ENCODE results near the gene KRTAP20-3.

Gene KRTAP20-3

DNA sequence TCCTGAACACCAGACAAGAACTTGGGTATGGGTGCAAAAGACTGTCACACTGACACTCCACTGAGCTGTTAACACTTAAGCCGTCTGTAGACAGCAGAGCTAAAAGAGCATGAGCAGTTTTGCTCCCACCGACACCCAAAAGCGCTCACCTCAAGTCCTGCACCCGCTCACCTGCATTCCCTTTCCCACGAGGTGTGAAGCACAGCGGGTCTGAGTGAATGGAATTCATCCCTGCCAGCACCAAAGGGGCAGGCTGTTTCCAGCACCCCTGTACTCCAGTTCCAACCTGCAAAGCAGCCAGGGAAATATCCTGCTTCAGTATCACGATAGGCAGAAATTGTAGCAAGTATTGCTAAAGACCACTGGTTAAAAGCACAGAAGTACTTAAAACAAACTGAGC lies 47.2 kb downstream of the KRTAP20-3 start:
- no peak for DNase-seq
